HUDEP-2 (cell line): ENCODE data around the gene POLE.
"Not testable (repeated sequence)": the region's sequence is repeated elsewhere in the genome, so short reads cannot be mapped to it uniquely, and the experiment has no call there.

Experiments used
- DNase-seq, 76 experiments: peaks; one replicate each; lab custom pipeline; 2025; ENCODE audit not compliant: unreplicated experiment in 76 of 76; lab: John Stamatoyannopoulos, UW

Gene POLE

GRCh38 chr12:132601171-132601883 lies 85.8 kb downstream of the POLE start:
- no peak for DNase-seq

- peak in 37 of 76 experiments; percentile 7 to 47 (median 21) for DNase-seq
Observed at GRCh38 chr12:132600048-132601032, 86.8 kb downstream of the POLE start.

DNA sequence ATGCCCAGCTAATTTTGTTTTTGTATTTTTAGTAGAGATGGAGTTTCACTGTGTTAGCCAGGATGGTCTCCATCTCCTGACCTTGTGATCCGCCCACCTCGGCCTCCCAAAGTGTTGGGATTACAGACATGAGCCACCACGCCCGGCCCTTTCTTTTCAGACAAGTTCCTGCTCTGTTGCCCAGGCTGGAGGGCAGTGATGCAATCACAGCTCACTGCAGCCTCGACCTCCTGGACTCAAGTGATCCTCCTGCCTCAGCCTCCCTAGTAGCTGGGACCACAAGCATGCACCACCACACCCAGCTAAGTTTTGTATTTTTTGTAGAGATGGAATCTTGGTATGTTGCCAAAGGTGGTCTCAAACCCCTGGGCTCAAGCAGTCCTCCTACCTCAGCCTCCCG lies 87.6 kb downstream of the POLE start:
- not testable (repeated sequence) for DNase-seq

GRCh38 chr12:132597333-132598316 lies 89.5 kb downstream of the POLE start:
- no peak for DNase-seq

DNA sequence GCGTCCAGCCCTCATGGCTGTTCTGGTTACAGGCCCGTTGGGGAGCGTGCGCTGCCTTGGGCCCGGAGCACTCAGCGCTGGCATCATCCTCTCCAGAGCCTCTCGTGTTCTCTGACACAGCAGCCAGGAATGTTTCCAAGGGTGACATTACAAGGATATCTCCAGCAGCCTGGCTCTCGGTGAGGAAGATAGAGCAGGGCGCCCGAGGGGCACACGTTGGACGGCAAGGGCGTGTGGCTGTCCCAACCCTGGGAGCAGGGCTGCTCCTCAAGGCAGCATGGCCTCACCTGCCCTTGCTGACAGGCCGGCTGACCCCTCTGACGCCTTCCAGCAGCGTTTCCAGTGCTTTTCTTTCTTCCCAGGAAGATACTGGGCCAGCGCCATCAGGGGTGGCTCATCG lies 91.1 kb downstream of the POLE start:
- no peak for DNase-seq

- DNase-seq = no peak
Observed at GRCh38 chr12:132595183-132595582, 92.0 kb downstream of the POLE start.

DNA sequence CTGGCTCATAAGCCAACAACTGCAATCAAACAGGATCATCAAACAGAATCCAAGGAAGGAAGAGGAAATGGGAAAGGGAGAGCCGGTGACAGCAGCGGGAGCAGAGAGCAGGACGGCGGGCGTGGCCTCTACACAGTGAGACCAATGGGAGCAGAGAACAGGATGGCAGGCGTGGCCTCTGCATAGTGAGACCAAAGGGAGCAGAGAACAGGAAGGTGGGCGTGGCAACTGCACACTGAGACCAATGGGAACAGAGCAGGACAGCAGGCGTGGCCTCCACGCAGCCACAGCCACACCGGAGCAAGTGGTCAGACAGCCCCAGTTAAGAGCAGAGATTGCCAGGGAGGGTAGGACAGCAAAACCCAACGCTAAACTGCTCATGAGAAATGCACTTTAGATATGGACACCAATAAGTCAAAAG lies 93.2 kb downstream of the POLE start:
- DNase-seq = peak in 40 of 76 experiments; percentile 1 to 70 (median 23)

DNA sequence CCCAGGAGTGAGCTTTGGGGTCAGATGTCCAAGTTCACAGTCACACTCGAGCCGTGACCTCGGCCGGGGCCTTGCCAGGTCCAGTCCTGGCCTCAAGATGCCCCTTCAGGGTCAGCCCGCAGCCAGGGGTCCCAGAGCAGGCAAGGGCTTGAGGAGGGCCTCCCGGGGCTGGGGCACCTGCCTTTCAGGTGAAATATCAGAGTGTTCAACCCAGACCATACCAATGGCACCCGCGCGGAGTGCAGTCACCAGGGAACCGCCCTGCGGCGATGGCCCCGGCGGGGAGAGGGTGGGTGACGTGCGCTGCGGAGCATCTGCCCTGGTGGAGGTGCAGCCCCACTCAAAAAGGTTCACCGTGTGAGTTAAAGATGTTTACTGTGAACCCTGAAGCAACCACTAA lies 93.6 kb downstream of the POLE start:
- DNase-seq = no peak

GRCh38 chr12:132593071-132593470 lies 94.1 kb downstream of the POLE start:
- DNase-seq = no peak

DNA sequence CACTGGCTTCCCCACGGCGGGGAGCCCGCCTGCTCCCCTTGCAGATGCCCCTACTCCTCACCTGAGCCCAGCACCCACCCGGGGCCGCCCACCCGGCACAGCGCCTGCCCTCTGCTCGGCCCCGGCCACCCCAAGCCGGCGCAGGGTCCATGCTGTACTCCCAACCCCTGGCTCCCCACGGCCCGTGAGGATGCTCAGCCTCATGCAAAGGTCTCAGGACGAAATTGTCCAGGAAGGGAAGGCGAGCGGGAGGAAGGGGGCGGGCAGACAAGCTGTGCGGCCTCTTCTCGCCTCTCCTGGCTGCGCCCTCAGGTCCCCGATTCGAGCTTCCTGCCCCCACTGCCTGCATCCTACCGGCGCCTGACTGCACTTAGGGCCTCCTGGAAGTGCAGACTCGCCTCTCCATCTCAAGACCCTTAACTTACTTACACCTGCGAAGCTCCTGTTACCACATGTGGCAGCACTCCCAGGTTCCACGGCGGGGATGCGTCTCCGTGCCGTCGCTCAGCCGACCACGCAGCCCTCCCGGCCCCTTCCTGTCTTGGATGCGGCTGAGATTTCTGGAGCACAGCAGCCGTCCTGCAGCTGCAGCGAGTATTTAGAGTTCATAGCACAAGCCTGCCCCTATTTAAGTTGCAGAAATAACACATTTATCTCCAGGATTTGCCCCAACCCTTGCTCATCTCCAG lies 94.7 kb downstream of the POLE start:
- no peak for DNase-seq

GRCh38 chr12:132591107-132591935 lies 95.8 kb downstream of the POLE start:
- no peak for DNase-seq

- no peak for DNase-seq
Observed at GRCh38 chr12:132588821-132589669, 98.1 kb downstream of the POLE start.

- DNase-seq = no peak
Observed at GRCh38 chr12:132588319-132588718, 98.8 kb downstream of the POLE start.

DNA sequence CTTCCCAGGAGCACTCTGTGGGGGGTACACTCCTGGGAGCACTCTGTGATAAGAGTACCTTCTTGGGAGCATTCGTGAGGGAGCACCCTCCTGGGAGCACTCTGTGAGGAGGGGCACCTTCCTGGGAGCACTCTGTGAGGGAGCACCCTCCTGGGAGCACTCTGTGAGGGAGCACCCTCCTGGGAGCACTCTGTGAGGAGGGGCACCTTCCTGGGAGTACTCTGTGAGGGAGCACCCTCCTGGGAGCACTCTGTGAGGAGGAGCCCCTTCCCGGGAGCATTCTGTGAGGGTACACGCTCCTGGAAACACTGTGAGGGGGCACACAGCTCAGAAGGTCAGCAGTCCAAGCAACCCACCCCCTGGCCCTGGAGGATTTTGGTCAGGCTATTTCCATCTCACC lies 99.4 kb downstream of the POLE start:
- no peak for DNase-seq

- no peak for DNase-seq
Observed at GRCh38 chr12:132586929-132587328, 100.2 kb downstream of the POLE start.

DNA sequence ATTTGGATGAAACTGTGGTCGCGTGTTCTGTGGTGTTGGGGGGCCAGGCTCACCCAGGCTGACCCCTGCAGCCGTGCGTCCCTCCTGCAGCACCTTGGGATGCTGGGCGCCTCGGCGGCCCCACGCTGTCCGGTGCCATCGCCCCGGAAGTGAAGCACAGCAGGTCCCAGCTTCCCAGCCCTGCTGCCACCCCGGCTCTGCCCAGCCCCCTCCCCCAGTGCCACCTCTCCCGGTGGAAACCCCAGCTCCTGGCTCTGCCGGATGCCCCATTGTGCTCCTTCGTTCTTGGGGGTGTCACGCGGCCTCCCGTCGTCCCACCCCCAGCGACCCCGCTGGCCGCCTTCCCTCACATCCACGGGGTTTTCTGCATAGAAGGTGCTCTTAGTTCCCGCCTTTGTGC lies 102.0 kb downstream of the POLE start:
- no peak for DNase-seq

- DNase-seq = no peak
Observed at GRCh38 chr12:132584429-132584828, 102.7 kb downstream of the POLE start.

GRCh38 chr12:132583736-132584135 lies 103.4 kb downstream of the POLE start:
- DNase-seq = no peak
